IMR-90 (cell line): ENCODE measurements around the gene RAB33B. TPM values are rescaled to one million over a fixed set of nuclear protein-coding genes. Genes with fewer than 3 reads are reported as not detected.

ENCODE experiments used
- ATAC-seq: fragments of 200-7000 bp; cut with Tn5 transposase; 2 replicates; pipeline ENCODE4 v1.9.1; 2020; ENCODE audit warnings: low read depth, mild to moderate bottlenecking, moderate library complexity
- BruUV-seq: library from RNA; stranded (reverse); fragments of 400-500 nt; replicated peaks from 2 replicates; lab custom pipeline; 2021; lab: Mats Ljungman, UMichigan
- CTCF ChIA-PET: fragments of 300-600 bp; formaldehyde crosslinking; extraction: SDS; loops from one replicate; lab custom pipeline; 2021; ENCODE audit warnings: antibody characterized with exemption; lab: Yijun Ruan, JAX
- POLR2A ChIA-PET: fragments of 300-600 bp; sonication (Branson Sonifier 250); formaldehyde crosslinking; loops from one replicate; lab custom pipeline; 2022; ENCODE audit warnings: antibody characterized with exemption; ENCODE audit not compliant: unreplicated experiment; lab: Charles Lee
- DNase-seq: peaks from one replicate; pipeline ENCODE4 v3.0.0; 2013
- H2AFZ ChIP-seq: replicated peaks from 2 replicates; pipeline ENCODE3; 2013; ENCODE audit warnings: low read length, mild to moderate bottlenecking; ENCODE audit not compliant: poor library complexity
- H2AK5ac ChIP-seq: 2 replicates; pipeline ENCODE4 v1.6.1; 2013; ENCODE audit warnings: low read depth, low read length, inconsistent platforms
- H2AK9ac ChIP-seq: replicated peaks from 2 replicates; pipeline ENCODE3; 2013; ENCODE audit warnings: mild to moderate bottlenecking, low read depth, low read length, moderate library complexity; ENCODE audit not compliant: poor library complexity
- H2BK120ac ChIP-seq: 2 replicates; pipeline ENCODE4 v1.6.1; 2013; ENCODE audit warnings: low read depth, low read length, inconsistent platforms
- H2BK15ac ChIP-seq: 3 replicates; pipeline ENCODE4 v1.6.1; 2013; ENCODE audit warnings: low read depth, low read length, inconsistent platforms
- H2BK20ac ChIP-seq: 2 replicates; pipeline ENCODE4 v1.6.1; 2013; ENCODE audit warnings: low read depth, mild to moderate bottlenecking, inconsistent platforms, low read length, moderate library complexity
- H2BK5ac ChIP-seq: 2 replicates; pipeline ENCODE4 v1.6.1; 2013; ENCODE audit warnings: mild to moderate bottlenecking, low read depth, low read length, inconsistent platforms; ENCODE audit not compliant: poor library complexity, severe bottlenecking
- H3K14ac ChIP-seq: replicated peaks from 2 replicates; pipeline ENCODE4 v1.6.1; 2013; ENCODE audit warnings: low read depth, low read length, inconsistent platforms
- H3K18ac ChIP-seq: 2 replicates; pipeline ENCODE4 v1.6.1; 2013; ENCODE audit warnings: low read depth, low read length, control low read depth
- H3K23ac ChIP-seq: 2 replicates; pipeline ENCODE4 v1.6.1; 2013; ENCODE audit warnings: low read depth, low read length, inconsistent platforms
- H3K27ac ChIP-seq: 2 replicates; pipeline ENCODE4 v1.5.1; 2013; ENCODE audit warnings: mild to moderate bottlenecking, control low read depth, low read length; ENCODE audit not compliant: insufficient read depth
- H3K27me3 ChIP-seq: 2 replicates; pipeline ENCODE4 v1.6.1; 2013; ENCODE audit warnings: low read length; ENCODE audit not compliant: control insufficient read depth, insufficient read depth
- H3K36me3 ChIP-seq: 2 replicates; pipeline ENCODE4 v1.6.1; 2013; ENCODE audit warnings: low read length, mixed read lengths; ENCODE audit not compliant: control insufficient read depth, insufficient read depth
- H3K4ac ChIP-seq: 2 replicates; pipeline ENCODE4 v1.6.1; 2013; ENCODE audit warnings: low read depth, low read length, inconsistent platforms
- H3K4me1 ChIP-seq: 2 replicates; pipeline ENCODE4 v1.6.1; 2013; ENCODE audit warnings: low read length, mixed read lengths; ENCODE audit not compliant: control insufficient read depth, insufficient read depth
- H3K4me2 ChIP-seq: 2 replicates; pipeline ENCODE4 v1.6.1; 2013; ENCODE audit warnings: low read depth, mild to moderate bottlenecking, control low read depth, low read length, moderate library complexity
- H3K4me3 ChIP-seq: 2 replicates; pipeline ENCODE4 v1.5.1; 2013; ENCODE audit warnings: low read depth, mild to moderate bottlenecking, control low read depth, low read length, moderate library complexity; ENCODE audit not compliant: insufficient read depth
- H3K56ac ChIP-seq: 2 replicates; pipeline ENCODE4 v1.6.1; 2013; ENCODE audit warnings: low read length, inconsistent platforms; ENCODE audit not compliant: insufficient read depth; ENCODE audit errors: extremely low read depth
- H3K79me1 ChIP-seq, 2 experiments: 2 replicates each; pipeline ENCODE4 v1.6.1; 2013; ENCODE audit warnings: low read length in 2 of 2, inconsistent platforms in 1 of 2, low read depth in 1 of 2
- H3K9ac ChIP-seq: 2 replicates; pipeline ENCODE4 v1.6.1; 2013; ENCODE audit warnings: low read depth, low read length, control low read depth
- H3K9me1 ChIP-seq: 2 replicates; pipeline ENCODE4 v1.6.1; 2013; ENCODE audit warnings: low read length, inconsistent platforms; ENCODE audit not compliant: insufficient read depth
- H3K9me3 ChIP-seq: 2 replicates; pipeline ENCODE4 v1.6.1; 2013; ENCODE audit warnings: low read length; ENCODE audit not compliant: control insufficient read depth, insufficient read depth
- H4K20me1 ChIP-seq: 2 replicates; pipeline ENCODE4 v1.6.1; 2013; ENCODE audit warnings: low read length, inconsistent platforms; ENCODE audit not compliant: insufficient read depth
- H4K5ac ChIP-seq: 2 replicates; pipeline ENCODE4 v1.6.1; 2013; ENCODE audit warnings: mild to moderate bottlenecking, low read depth, low read length, control low read depth
- H4K8ac ChIP-seq, 2 experiments: 2 replicates each; pipeline ENCODE4 v1.6.1; 2013; ENCODE audit warnings: low read depth in 2 of 2, low read length in 2 of 2, control low read depth in 1 of 2, inconsistent platforms in 1 of 2
- H4K91ac ChIP-seq: 2 replicates; pipeline ENCODE4 v1.6.1; 2013; ENCODE audit warnings: low read depth, low read length, inconsistent platforms; ENCODE audit not compliant: insufficient read depth
- CEBPB ChIP-seq: IDR thresholded peaks from 2 replicates; pipeline ENCODE4 v1.6.1; 2012; ENCODE audit warnings: low read depth, low read length, improper control_type of control experiment
- CHD1 ChIP-seq: IDR thresholded peaks from 2 replicates; pipeline ENCODE4 v1.6.1; 2012; ENCODE audit warnings: low read depth, low read length, improper control_type of control experiment
- ELK1 ChIP-seq: fragments of 150-350 bp; IDR thresholded peaks from 2 replicates; pipeline ENCODE4 v1.6.1; 2016; ENCODE audit warnings: low read depth, mild to moderate bottlenecking, low read length, moderate library complexity, borderline replicate concordance
- FOS ChIP-seq: fragments of 150-350 bp; IDR thresholded peaks from 2 replicates; pipeline ENCODE4 v1.6.1; 2016; ENCODE audit warnings: low read depth, low read length
- MAFK ChIP-seq: IDR thresholded peaks from 2 replicates; pipeline ENCODE4 v1.6.1; 2012; ENCODE audit warnings: low read depth, low read length, improper control_type of control experiment
- MAZ ChIP-seq: IDR thresholded peaks from 2 replicates; pipeline ENCODE4 v1.6.1; 2012; ENCODE audit warnings: low read depth, mild to moderate bottlenecking, low read length, improper control_type of control experiment, moderate library complexity, borderline replicate concordance
- MXI1 ChIP-seq: IDR thresholded peaks from 2 replicates; pipeline ENCODE4 v1.6.1; 2012; ENCODE audit warnings: low read depth, mild to moderate bottlenecking, low read length, moderate library complexity, borderline replicate concordance
- NFE2L2 ChIP-seq: fragments of 150-350 bp; IDR thresholded peaks from 2 replicates; pipeline ENCODE4 v1.6.1; 2016; ENCODE audit warnings: low read depth, mild to moderate bottlenecking, low read length
- USF2 ChIP-seq: fragments of 150-350 bp; IDR thresholded peaks from 2 replicates; pipeline ENCODE4 v1.6.1; 2017; ENCODE audit warnings: mild to moderate bottlenecking, antibody characterized with exemption, low read length, low read depth
- dilution Hi-C: fragments of 300-500 bp; cut with HindIII; formaldehyde crosslinking; loops from one replicate; pipeline ENCODE4 v1.14.3; 2018; ENCODE audit warnings: low sequenced_read_pairs; ENCODE audit not compliant: unreplicated experiment
- in situ Hi-C: fragments of 300-500 bp; cut with MboI; formaldehyde crosslinking; loops from 3 replicates; pipeline ENCODE4 v1.14.3; 2019; ENCODE audit warnings: low sequenced_read_pairs, inconsistent platforms, mixed read lengths
- intact Hi-C: fragments of 100-400 bp; cut with micrococcal nuclease; formaldehyde crosslinking; loops from 2 replicates; pipeline ENCODE4 v1.10.0; 2022
- polyA plus RNA-seq, 3 experiments: library from polyadenylated mRNA; depleted of rRNA; stranded (reverse); fragments of >200 nt; gene quantifications; 2 replicates each; pipeline ENCODE4 v1.2.3, GENCODE V29; 2012; ENCODE audit warnings: low replicate concordance in 1 of 3
- total RNA-seq: library from RNA; depleted of rRNA; stranded (reverse); fragments of >200 nt; gene quantifications from 2 replicates; pipeline ENCODE4 v1.2.3, GENCODE V29; 2012

RAB33B gene
- total and polyA plus RNA-seq, 2 of the 4 experiments (the other 2 are of a cell fraction) = 3.7 to 7.3 TPM

GRCh38 chr4:139489638-139490037 lies 35.7 kb downstream of the RAB33B start:
- no peak for ATAC-seq
- no peak overlapping the region for H2AK5ac ChIP-seq
- POLR2A ChIA-PET = interaction anchor here (0.5 kb wide), 1 partner anchor 71 kb away, joined by 5 read pairs; no protein-coding TSS in a partner anchor
- H3K4me3 ChIP-seq = no peak overlapping the region
- H2BK15ac ChIP-seq = no peak overlapping the region
- H2AK9ac ChIP-seq = no peak overlapping the region
- no peak overlapping the region for H2BK20ac ChIP-seq
- H3K9me3 ChIP-seq = no peaks in the 10 kb centered on the region
- H3K56ac ChIP-seq = no peak overlapping the region
- H3K79me1 ChIP-seq = no peaks in the 10 kb centered on the region
- H3K14ac ChIP-seq = no peak overlapping the region
- no peak overlapping the region for H3K9ac ChIP-seq
- no peak for TF ChIP-seq CEBPB
- TF ChIP-seq MAZ = no peak
- TF ChIP-seq USF2 = no peak
- TF ChIP-seq NFE2L2 = no peak
- TF ChIP-seq ELK1 = no peak
- TF ChIP-seq MXI1 = no peak
- TF ChIP-seq MAFK = no peak
- TF ChIP-seq CHD1 = no peak
- no peak for TF ChIP-seq FOS
- H2BK120ac ChIP-seq = no peak overlapping the region
- H3K27me3 ChIP-seq = no peaks in the 10 kb centered on the region
- in situ Hi-C loops = no loop called here
- H3K4me1 ChIP-seq = no peaks in the 10 kb centered on the region
- H4K20me1 ChIP-seq = no peaks in the 10 kb centered on the region
- no peak overlapping the region for H2BK5ac ChIP-seq
- H4K5ac ChIP-seq = no peak overlapping the region
- no peak overlapping the region for H3K27ac ChIP-seq
- H3K18ac ChIP-seq = no peak overlapping the region
- intact Hi-C loops = no loop called here
- no peak overlapping the region for H2AFZ ChIP-seq
- no peak overlapping the region for H4K8ac ChIP-seq
- no peaks in the 10 kb centered on the region for H3K9me1 ChIP-seq
- no peak overlapping the region for H3K4me2 ChIP-seq
- H3K36me3 ChIP-seq = no peaks in the 10 kb centered on the region
- no peak overlapping the region for H4K91ac ChIP-seq
- no peak overlapping the region for H3K4ac ChIP-seq
- BruUV-seq = no TSS peak
- no peak for DNase-seq
- dilution Hi-C loops = no loop called here
- H3K23ac ChIP-seq = no peak overlapping the region
- CTCF ChIA-PET = interaction anchor here (2.0 kb wide), 1 partner anchor 8 kb away, joined by 10 read pairs; no protein-coding TSS in a partner anchor
